G401.6 (cell line): ENCODE measurements around the gene ARMH2.
"Not testable (repeated sequence)": the region's sequence is repeated elsewhere in the genome, so short reads cannot be mapped to it uniquely, and the experiment has no call there.

ENCODE experiments used
- FAIRE-seq: peaks from 2 replicates; lab custom pipeline; 2012; peaks lifted over from hg19 to GRCh38; lab: Jason Lieb, UNC

The ARMH2 gene

DNA sequence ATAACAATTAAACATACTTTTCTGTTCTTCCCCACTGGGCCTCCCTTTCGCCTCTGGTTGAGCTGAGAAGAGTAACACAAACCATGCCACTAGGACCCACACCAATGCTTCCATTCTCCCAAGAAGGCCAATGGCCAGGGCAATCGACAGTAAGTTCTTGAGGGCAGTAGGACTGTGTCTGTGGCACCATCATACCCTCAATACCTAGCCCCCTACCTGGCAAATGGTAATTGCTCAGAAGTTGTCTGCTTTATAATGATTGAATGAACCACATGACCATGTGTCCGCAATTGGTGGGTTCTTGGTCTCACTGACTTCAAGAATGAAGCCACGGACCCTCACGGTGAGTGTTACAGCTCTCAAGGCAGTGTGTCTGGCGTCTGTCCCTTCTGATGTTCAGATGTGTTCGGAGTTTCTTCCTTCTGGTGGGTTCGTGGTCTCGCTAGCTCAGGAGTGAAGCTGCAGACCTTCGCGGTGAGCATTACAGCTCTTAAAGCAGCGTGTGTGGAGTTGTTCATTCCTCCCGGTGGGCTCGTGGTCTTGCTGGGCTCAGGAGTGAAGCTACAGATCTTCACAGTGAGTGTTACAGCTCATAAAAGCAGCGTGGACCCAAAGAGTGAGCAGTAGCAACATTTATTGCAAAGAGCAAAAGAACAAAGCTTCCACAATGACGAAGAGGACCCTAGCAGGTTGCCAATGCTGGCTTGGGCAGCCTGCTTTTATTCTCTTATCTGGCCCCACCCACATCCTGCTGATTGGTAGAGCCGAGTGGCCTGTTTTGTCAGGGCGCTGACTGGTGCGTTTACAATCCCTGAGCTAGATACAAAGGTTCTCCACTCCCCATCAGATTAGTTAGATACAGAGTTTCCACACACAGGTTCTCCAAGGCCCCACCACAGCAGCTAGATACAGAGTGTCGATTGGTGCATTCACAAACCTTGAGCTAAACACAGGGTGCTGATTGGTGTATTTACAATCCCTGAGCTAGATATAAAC lies 33.6 kb downstream of the ARMH2 start:
- not testable (repeated sequence) for FAIRE-seq

DNA sequence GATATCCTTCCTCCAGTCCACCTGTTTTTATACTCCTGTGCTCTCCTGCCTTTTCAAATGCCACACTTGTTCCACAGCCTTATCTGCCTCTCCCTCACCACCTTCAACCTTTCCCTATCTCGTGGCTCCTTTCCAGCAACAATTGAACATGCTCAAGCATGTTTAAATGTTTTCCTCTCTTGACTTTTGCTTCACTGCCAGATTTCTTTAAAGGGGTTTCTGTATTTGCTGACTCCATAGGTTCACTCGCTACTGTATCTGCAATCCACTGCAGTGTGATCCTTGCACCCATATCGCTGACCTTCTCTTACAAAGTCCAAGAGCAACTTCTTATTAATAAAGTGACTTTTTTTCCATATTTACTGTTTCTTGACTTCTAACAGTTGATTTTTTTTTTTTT lies 35.1 kb downstream of the ARMH2 start:
- no peak for FAIRE-seq

DNA sequence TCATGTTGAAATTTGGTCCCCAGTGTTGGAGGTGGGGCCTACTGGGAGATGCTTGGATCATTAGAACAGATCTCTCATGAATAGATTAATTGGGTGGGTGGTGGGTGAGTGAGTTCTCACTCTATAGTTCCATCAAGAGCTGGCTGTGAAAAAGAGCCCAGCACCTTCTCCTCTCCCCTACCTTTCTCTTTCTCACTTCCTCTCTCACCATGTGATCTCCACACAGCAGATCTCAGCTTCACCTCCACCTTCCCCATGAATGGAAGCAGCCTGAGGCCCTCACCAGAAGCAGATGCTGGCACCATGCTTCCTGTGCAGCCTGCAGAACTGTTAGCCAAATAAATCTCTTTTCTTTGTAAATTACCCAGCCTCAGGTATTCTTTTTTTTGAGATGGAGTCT lies 36.9 kb downstream of the ARMH2 start:
- FAIRE-seq, result no peak

DNA sequence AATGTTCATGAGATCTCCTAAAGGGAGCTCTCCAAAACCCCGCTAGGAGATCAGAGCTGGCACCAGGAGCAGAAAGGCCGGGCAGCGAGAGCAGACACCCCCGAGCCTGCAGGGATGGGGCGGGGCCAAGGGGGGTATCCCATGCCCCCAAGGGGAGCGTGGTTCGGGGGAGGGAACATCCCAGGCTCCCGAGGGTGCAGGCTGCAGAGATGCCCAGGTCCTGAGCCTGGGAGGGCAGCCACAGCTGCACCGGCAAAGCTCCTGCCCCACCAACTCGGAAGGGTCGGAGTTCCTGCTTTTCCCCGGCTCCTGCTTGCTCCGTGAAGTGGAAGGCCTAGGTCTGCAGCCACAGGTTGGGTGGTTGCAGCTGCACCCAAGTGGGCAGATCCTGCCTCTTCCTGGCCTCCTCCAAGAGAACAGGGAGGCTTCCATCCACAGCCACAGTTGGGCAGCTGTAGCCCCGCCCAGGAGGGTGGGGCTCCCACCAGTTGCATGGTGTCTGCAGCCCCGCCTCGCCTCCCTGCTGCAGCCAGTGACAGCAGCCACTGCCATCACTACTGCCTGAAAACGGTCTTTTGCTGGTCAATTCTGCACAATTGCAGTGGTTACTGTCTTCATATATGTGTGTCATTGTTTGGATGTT lies 37.4 kb downstream of the ARMH2 start:
- no peak for FAIRE-seq

DNA sequence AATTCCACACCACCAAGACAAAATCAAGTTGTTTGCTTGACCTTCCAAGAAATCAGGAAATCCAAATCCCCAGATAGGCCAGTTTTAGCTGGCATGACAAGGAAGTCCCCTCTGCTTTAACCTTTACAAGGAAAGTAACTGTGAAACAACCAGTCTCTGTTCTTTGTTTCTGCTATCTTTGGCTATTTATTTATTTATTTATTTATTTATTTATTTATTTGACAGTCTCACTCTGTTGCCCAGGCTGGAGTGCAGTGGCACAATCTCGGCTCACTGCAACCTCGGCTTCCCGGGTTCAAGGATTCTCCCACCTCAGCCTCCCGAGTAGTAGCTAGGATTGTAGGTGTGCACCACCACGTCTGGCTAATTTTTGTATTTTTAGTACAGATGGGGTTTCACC lies 38.5 kb downstream of the ARMH2 start:
- FAIRE-seq, result no peak

DNA sequence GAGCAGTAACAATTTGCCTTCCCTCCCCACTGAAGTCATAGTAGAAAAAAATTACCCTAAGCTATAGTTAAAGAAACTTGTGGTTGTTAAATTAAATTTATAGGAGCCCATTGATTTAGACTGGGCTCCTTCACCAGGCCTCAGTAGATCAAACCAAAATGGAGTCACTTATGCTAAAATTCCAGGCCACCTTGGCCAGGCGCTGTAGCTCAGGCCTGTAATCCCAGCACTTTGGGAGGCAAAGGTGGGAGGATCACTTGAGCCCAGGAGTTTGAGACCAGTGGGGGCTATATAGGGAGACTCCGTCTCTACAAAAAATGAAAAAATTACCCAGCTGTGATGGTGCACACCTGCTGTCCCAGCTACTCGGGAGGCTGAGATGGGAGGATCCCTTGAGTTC lies 39.0 kb downstream of the ARMH2 start:
- no peak for FAIRE-seq

DNA sequence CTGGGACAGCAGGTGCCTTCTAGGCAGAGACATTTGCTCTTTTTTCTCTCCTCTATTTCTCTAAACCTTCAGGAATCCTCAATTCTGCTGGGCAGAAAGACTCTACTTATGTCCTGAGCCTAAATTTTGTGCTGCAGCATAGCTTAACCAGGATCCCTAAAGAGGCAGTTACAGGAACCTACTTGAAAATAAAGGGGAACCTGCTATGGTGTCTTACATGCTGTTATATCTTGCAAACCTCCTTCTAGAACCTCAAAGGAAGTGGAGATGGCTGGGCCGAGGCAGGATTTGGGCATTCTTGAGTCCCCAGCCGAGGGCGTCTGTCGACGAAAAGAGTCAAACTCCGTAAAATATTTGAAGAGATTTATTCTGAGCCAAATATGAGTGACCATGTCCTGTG lies 41.1 kb downstream of the ARMH2 start:
- FAIRE-seq, result no peak

DNA sequence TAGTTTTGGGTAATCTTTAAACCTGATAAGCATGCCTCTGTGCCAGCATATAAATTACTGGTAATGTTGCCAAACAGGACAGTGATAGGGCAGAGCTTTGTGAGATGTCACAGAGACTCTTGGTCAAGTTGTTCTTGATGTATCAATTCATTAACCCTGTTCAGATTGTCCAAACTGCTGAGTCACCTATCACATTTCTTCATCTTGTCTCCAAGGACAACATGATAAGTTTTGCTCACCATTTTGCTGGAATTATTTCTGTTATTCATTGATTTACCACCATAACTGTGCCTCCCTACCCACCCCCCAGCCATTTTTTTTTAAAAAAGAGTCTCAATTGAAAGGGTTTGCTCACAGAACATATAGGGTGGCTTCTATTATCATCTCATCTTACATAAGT lies 43.4 kb downstream of the ARMH2 start:
- no peak for FAIRE-seq

DNA sequence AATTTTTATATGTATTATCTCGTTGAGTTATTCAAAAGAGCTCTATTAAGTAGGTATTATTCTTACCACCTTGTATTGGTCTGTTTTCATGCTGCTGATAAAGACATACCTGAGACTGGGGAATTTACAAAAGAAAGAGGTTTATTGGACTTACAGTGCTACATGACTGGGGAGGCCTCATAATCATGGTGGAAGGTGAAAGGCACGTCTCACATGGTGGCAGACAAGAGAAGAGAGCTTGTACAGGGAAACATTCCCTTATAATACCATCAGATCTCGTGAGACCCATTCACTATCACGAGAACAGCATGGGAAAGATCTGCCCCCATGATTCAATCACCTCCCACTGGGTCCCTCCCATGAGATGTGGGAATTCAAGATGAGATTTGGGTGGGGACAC lies 44.3 kb downstream of the ARMH2 start:
- not testable (repeated sequence) for FAIRE-seq

DNA sequence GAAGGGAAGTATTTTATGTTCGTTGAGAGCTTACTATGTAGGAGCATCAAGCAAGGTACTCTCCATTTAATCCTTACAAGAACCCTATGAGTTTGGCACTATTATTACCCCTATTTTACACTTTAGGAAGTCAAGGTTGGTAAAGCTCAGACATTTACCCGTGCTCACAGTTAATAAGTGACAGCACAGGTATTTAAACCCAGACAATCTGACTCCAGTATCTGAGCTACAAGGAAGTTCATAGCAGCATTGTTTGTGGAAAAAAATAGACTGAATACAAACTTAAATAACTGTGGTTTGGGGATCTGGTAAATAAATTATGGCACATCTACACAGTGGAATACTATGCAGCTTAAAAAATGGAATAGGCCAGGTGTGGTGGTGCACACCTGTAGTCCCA lies 45.2 kb downstream of the ARMH2 start:
- FAIRE-seq, result no peak

DNA sequence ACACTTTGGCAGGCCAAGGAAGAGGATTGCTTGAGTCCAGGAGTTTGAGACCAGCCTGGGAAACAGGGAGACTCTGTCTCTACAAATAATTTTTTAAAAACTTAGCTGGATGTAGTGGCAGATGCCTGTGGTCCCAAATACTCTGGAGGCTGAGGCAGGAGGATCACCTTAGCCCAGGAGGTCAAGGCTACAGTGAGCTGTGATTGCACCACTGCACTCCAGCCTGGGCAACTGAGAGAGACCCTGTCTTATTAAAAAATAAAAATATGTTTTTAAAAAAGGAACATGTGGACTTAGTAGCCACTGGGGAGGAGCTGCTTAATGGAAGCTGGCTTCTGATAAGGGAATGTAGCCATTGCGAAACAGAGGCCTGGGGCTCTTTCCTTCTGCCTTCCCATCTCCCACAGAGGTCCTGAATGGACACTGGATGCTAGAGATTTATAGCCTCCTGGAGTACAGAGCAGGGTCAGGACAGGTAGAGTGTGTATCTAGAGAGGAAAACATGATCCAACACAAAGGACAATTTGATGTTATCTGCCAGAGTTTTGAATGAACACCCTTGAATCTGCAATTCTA lies 45.7 kb downstream of the ARMH2 start:
- FAIRE-seq, result no peak

DNA sequence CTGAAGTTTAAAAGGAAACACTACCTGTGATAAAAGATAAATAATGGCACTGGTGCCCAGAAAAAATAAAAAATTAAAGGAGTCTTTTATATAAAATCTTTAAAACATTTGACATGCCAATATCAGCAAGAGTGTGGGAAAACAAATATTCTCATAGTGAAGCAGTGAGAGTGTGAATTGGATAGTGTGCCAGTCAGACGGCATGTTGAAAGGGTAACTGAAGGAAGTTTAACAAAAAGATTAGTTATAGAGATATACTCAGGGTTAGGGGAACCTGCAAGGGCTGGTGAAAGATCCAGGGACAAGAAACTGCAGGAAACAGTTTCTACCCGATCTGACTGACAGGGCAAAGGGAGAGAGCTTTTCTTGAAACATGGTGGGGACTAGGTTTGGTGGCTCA lies 46.2 kb downstream of the ARMH2 start:
- FAIRE-seq, result no peak

DNA sequence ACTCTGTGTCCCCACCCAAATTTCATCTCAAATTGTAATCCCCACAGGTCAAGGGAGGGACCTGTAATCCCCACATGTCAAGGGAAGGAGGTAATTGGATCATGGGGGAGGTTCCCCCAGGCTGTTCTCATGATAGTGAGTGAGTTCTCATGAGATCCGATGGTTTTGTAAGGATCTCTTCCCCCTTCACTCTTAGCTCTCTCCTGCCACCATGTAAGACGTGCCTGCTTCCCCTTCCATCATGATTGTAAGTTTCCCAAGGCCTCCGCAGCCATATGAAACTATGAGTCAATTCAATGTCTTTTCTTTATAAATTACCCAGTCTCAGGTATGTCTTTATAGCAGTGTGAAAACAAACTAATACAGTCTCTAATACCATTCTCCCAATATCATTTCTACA lies 47.8 kb downstream of the ARMH2 start:
- FAIRE-seq, result not testable (repeated sequence)

DNA sequence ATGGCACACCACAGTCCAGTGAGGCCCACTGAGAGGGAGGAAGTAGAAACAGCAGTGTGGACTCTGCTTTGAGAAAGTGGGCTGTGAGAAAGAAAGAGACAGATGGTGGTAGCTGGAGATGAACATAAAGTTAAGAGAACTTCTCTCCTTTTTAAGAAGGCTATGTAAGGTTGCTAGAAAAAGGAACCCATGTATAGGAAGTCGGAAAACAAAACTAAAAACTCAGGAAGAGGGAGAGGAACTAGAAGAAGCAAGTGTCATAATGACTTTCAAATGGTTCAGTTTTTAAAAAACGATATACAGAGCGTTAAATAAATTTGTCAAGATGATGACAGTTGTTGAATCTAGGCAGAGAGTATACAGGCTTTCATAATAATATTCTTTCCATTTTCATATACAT lies 49.4 kb downstream of the ARMH2 start:
- no peak for FAIRE-seq
